GM12878 (cell line): Measurements from ENCODE around the gene LY6G6D. TPM values are rescaled to one million over a fixed set of nuclear protein-coding genes. Genes with fewer than 3 reads are reported as not detected.
A peak's percentile ranks its signal among the peaks of the same experiment; 100 is the strongest.

Source experiments
- ATAC-seq: fragments of 200-7000 bp; cut with Tn5 transposase; 3 replicates; pipeline ENCODE4 v1.9.1; 2020; ENCODE audit warnings: mild to moderate bottlenecking, moderate library complexity
- BruUV-seq: library from RNA; stranded (reverse); fragments of 400-500 nt; replicated peaks from 2 replicates; lab custom pipeline; 2021; lab: Mats Ljungman, UMichigan
- CTCF ChIA-PET: fragments of 300-600 bp; sonication (Branson Sonifier 250); formaldehyde crosslinking; extraction: SDS; loops from one replicate; lab custom pipeline; 2021; ENCODE audit warnings: inconsistent platforms; lab: Yijun Ruan, JAX
- POLR2A ChIA-PET: fragments of 350-600 bp; formaldehyde crosslinking; extraction: SDS; loops from one replicate; lab custom pipeline; 2021; ENCODE audit warnings: inconsistent platforms; lab: Charles Lee
- RAD21 ChIA-PET: fragments of 300-600 bp; sonication (Branson Sonifier 250); formaldehyde crosslinking; loops from one replicate; lab custom pipeline; 2023; ENCODE audit warnings: antibody characterized with exemption; ENCODE audit not compliant: unreplicated experiment; lab: Charles Lee
- SMC1A ChIA-PET: fragments of 300-600 bp; sonication (Branson Sonifier 250); formaldehyde crosslinking; loops from one replicate; lab custom pipeline; 2023; ENCODE audit not compliant: unreplicated experiment, uncharacterized antibody; lab: Charles Lee
- DNase-seq: peaks from one replicate; pipeline ENCODE4 v3.0.0-alpha.2; 2011; ENCODE audit warnings: low read depth, low spot score
- FAIRE-seq: peaks from 3 replicates; lab custom pipeline; 2011; peaks lifted over from hg19 to GRCh38; lab: Jason Lieb, UNC
- H2AFZ ChIP-seq: 2 replicates; pipeline ENCODE4 v1.6.0; 2011; ENCODE audit warnings: low read depth, low read length, control low read depth; ENCODE audit not compliant: control insufficient read depth
- H3K27ac ChIP-seq: 2 replicates; pipeline ENCODE4 v1.5.1; 2011; ENCODE audit warnings: control low read depth; ENCODE audit not compliant: control insufficient read depth, insufficient read depth
- H3K27me3 ChIP-seq, 2 experiments: replicated peaks in 1 of 2; 2 replicates each; pipeline versions ENCODE4 v1.6.0 to v1.6.1; 2011; ENCODE audit warnings: low read length in 1 of 2; ENCODE audit not compliant: control insufficient read depth in 2 of 2, insufficient read depth in 2 of 2
- H3K36me3 ChIP-seq, 2 experiments: 2 replicates each; pipeline ENCODE4 v1.5.1; 2011; ENCODE audit warnings: low read length in 1 of 2; ENCODE audit not compliant: control insufficient read depth in 2 of 2, insufficient read depth in 2 of 2
- H3K4me1 ChIP-seq: 2 replicates; pipeline ENCODE4 v1.6.1; 2011; ENCODE audit warnings: mild to moderate bottlenecking, low read length, moderate library complexity, mixed read lengths; ENCODE audit not compliant: control insufficient read depth, insufficient read depth
- H3K4me2 ChIP-seq: 2 replicates; pipeline ENCODE4 v1.6.0; 2011; ENCODE audit warnings: control low read depth; ENCODE audit not compliant: control insufficient read depth, insufficient read depth
- H3K4me3 ChIP-seq: fragments of 200-600 bp; sonication (generic); 2 replicates; pipeline ENCODE4 v1.5.1; 2016
- H3K79me2 ChIP-seq: 2 replicates; pipeline ENCODE4 v1.6.0; 2011; ENCODE audit warnings: low read length; ENCODE audit not compliant: control insufficient read depth, insufficient read depth
- H3K9ac ChIP-seq: 2 replicates; pipeline ENCODE4 v1.8.0; 2011; ENCODE audit warnings: low read length, control low read depth, mixed read lengths; ENCODE audit not compliant: control insufficient read depth, insufficient read depth
- H3K9me3 ChIP-seq: replicated peaks from 3 replicates; pipeline ENCODE4 v1.5.1; 2011; ENCODE audit warnings: mild to moderate bottlenecking, low read length; ENCODE audit not compliant: control insufficient read depth, insufficient read depth
- H4K20me1 ChIP-seq: 2 replicates; pipeline ENCODE4 v1.6.0; 2011; ENCODE audit not compliant: control insufficient read depth, insufficient read depth
- BACH1 ChIP-seq: fragments of 450-650 bp; IDR thresholded peaks from 2 replicates; pipeline ENCODE4 v1.6.1; 2017; ENCODE audit warnings: mild to moderate bottlenecking, borderline replicate concordance
- CBX5 ChIP-seq: sonication (generic); IDR thresholded peaks from 2 replicates; pipeline ENCODE4 v1.6.1; 2016; ENCODE audit warnings: low read depth, moderate library complexity, mild to moderate bottlenecking, inconsistent platforms
- DPF2 ChIP-seq: fragments of 450-650 bp; IDR thresholded peaks from 2 replicates; pipeline ENCODE4 v1.6.1; 2017; ENCODE audit warnings: mild to moderate bottlenecking
- GATAD2B ChIP-seq: fragments of 450-650 bp; conservative IDR thresholded peaks from 2 replicates; pipeline ENCODE4 v1.6.1; 2017; ENCODE audit warnings: low read depth, mild to moderate bottlenecking, moderate library complexity
- IKZF1 ChIP-seq: fragments of 450-650 bp; conservative IDR thresholded peaks from 2 replicates; pipeline ENCODE4 v1.6.1; 2017; ENCODE audit warnings: antibody characterized with exemption, mild to moderate bottlenecking
- IKZF2 ChIP-seq, 2 experiments: fragments of 450-650 bp; IDR thresholded peaks; 2 replicates each; pipeline ENCODE4 v1.6.1; 2017; ENCODE audit warnings: mild to moderate bottlenecking in 2 of 2, moderate library complexity in 2 of 2
- MEF2B ChIP-seq: fragments of 450-650 bp; IDR thresholded peaks from 2 replicates; pipeline ENCODE4 v1.6.1; 2018; ENCODE audit warnings: mild to moderate bottlenecking, moderate library complexity; ENCODE audit not compliant: partially characterized antibody, poor library complexity, severe bottlenecking
- NFYB ChIP-seq: IDR thresholded peaks from 2 replicates; pipeline ENCODE4 v1.6.1; 2011; ENCODE audit warnings: low read depth, mild to moderate bottlenecking, low read length, improper control_type of control experiment, moderate library complexity; ENCODE audit not compliant: insufficient read depth
- ZNF24 ChIP-seq: fragments of 450-650 bp; IDR thresholded peaks from 2 replicates; pipeline ENCODE4 v1.6.1; 2017; ENCODE audit warnings: antibody characterized with exemption, mild to moderate bottlenecking
- WGBS: methylation state at CpG from one replicate; pipeline ENCODE4 v1.1.6; 2016; ENCODE audit warnings: low lambda C conversion rate; ENCODE audit not compliant: insufficient replicate concordance, insufficient coverage; ENCODE audit errors: missing lambda C conversion rate; 5-methylcytosine and 5-hydroxymethylcytosine counted together
- in situ Hi-C: fragments of 300-500 bp; cut with MboI; formaldehyde crosslinking; loops from 9 replicates; pipeline ENCODE4 v1.14.3; 2018; ENCODE audit warnings: mixed read lengths
- intact Hi-C: fragments of 100-400 bp; cut with micrococcal nuclease; formaldehyde crosslinking; loops from one replicate; pipeline ENCODE4 v1.14.2; 2022; ENCODE audit not compliant: unreplicated experiment
- polyA plus RNA-seq, 11 experiments: library from polyadenylated mRNA; depleted of rRNA in 4 of 11; unstranded in 6 of 11; stranded (reverse) in 5 of 11; fragments of >200 nt; fragmentation: Nextera tagmentation in 4 of 11; fragmentation: Illumina TruSeq in 1 of 11; extraction: Ambion mirVana in 4 of 11; extraction: Trizol in 1 of 11; gene quantifications; 1 replicate in 1 of 11; 2 replicates in 10 of 11; pipeline versions ENCODE4 v1.2.1 to v1.2.3, GENCODE V29; 2011 to 2016; ENCODE audit warnings: inconsistent platforms in 2 of 11, missing spikeins in 2 of 11, low read depth in 1 of 11
- total RNA-seq, 4 experiments: library from RNA; depleted of rRNA in 3 of 4; stranded (reverse); fragments of >200 nt in 3 of 4; fragmentation: Illumina TruSeq in 1 of 4; extraction: Trizol in 1 of 4; gene quantifications; 2 replicates each; pipeline versions ENCODE4 v1.2.1 to v1.2.3, GENCODE V29; 2013 to 2021
- TF ChIP-seq, protein P1 (sequence below), 3 experiments: IDR thresholded peaks in 2 of 3; conservative IDR thresholded peaks in 1 of 3; 2 replicates each; pipeline ENCODE4 v1.5.1; 2011; ENCODE audit warnings: low read depth in 3 of 3, low read length in 3 of 3, mild to moderate bottlenecking in 3 of 3, control low read depth in 2 of 3, moderate library complexity in 2 of 3, inconsistent platforms in 1 of 3, mixed read lengths in 1 of 3; ENCODE audit not compliant: control insufficient read depth in 2 of 3, insufficient read depth in 1 of 3; ENCODE audit errors: extremely low read depth in 1 of 3
- TF ChIP-seq, protein P2 (sequence below): IDR thresholded peaks from 2 replicates; pipeline ENCODE4 v1.6.1; 2012; ENCODE audit warnings: low read depth, low read length, improper control_type of control experiment
- TF ChIP-seq, protein P3 (sequence below): fragments of 450-650 bp; IDR thresholded peaks from 2 replicates; pipeline ENCODE4 v1.6.1; 2017; ENCODE audit warnings: mild to moderate bottlenecking, moderate library complexity
- TF ChIP-seq, protein P4 (sequence below): fragments of 450-650 bp; conservative IDR thresholded peaks from 2 replicates; pipeline ENCODE4 v1.6.1; 2017; ENCODE audit warnings: mild to moderate bottlenecking, moderate library complexity

The LY6G6D gene
- total and polyA plus RNA-seq, 10 of the 15 experiments (the other 5 are each of a cell fraction or from before 2014, with no cell fraction given) = not detected

DNA sequence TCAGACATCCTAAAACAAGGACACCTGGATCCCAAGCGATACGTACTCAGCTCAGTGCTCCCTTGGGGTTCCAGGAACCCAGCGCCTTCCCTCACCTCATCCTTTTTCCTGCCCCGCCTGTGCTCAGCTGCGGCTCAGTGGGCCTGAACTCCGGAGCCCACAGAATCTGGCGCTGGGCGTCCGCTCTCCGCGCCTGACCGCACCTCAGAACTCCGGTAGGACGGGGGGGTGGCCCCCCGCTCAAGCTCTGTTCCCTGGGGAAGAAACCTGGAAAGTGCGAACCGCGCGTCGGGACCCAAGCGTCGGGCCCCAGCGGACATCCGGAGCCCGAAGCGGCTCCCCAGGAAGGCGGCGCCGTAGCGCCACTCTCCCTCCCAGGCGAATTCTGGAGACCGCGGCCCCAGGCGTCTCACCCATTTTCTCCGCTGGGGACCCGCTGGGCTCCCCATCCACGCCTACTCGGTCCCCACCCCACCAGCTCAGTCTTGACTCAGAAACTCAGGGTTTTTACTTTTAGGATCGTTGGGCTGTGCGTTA, 33.9 kb upstream of the LY6G6D start:
- ChIA-PET RAD21 (interaction anchor here (0.9 to 2.5 kb wide), 8 partner anchors 32 to 242 kb away, joined by 3 to 30 read pairs (median 4); partner anchors contain the start of genes ATP6V1G2, DDAH2 and NEU1), POLR2A (interaction anchor here (0.6 to 0.7 kb wide), 4 partner anchors 57 to 146 kb away, joined by 3 to 7 read pairs (median 4); partner anchors contain the start of gene HSPA1B), SMC1A (interaction anchor here (0.7 to 2.5 kb wide), 8 partner anchors 50 to 242 kb away, joined by 3 to 12 read pairs (median 4); partner anchors contain the start of gene MSH5), CTCF (interaction anchor here (0.6 to 2.7 kb wide), 25 partner anchors 9 to 242 kb away, joined by 3 to 16 read pairs (median 3); partner anchors contain the start of genes HSPA1A, HSPA1L and LY6G5B)
- ATAC-seq = peak; percentile 81
- Histone ChIP-seq H3K4me2 (peak overlapping the region; percentile 87), H3K27me3 (no peaks in the 10 kb centered on the region), H3K4me1 (peaks cover 6% of the 10 kb centered on the region), H3K9ac (peak overlapping the region; percentile 41; the same call in 1 of the 2 replicates), H3K79me2 (no peaks in the 10 kb centered on the region), H2AFZ (peak overlapping the region; percentile 64), H4K20me1 (no peaks in the 10 kb centered on the region), H3K9me3 (no peaks in the 10 kb centered on the region), H3K27ac (peak overlapping the region; percentile 15; the same call in 1 of the 2 replicates), H3K36me3 (no peaks in the 10 kb centered on the region), H3K4me3 (peak overlapping the region; percentile 71)
- intact Hi-C loops = loop anchor here (5.0 kb wide), 1 partner anchor 51 kb away; no protein-coding TSS in a partner anchor
- DNase-seq = no peak
- 2% methylated on average over 40 of the region's 40 CpGs for whole genome bisulfite sequencing
- in situ Hi-C loops = no loop called here
- TSS peak; percentile 48 for BruUV-seq
- no peak for FAIRE-seq
- TF ChIP-seq, protein P1, sequence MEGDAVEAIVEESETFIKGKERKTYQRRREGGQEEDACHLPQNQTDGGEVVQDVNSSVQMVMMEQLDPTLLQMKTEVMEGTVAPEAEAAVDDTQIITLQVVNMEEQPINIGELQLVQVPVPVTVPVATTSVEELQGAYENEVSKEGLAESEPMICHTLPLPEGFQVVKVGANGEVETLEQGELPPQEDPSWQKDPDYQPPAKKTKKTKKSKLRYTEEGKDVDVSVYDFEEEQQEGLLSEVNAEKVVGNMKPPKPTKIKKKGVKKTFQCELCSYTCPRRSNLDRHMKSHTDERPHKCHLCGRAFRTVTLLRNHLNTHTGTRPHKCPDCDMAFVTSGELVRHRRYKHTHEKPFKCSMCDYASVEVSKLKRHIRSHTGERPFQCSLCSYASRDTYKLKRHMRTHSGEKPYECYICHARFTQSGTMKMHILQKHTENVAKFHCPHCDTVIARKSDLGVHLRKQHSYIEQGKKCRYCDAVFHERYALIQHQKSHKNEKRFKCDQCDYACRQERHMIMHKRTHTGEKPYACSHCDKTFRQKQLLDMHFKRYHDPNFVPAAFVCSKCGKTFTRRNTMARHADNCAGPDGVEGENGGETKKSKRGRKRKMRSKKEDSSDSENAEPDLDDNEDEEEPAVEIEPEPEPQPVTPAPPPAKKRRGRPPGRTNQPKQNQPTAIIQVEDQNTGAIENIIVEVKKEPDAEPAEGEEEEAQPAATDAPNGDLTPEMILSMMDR (IDR thresholded peaks at IDR 0.05 in 2 of 3, conservative IDR thresholded peaks at IDR 0.05 in 1 of 3; ENCODE audit: control insufficient read depth in 2 of 3, extremely low read depth in 1 of 3, insufficient read depth in 1 of 3, low read depth in 3 of 3, low read length in 3 of 3) = peak in 1 of 3 experiments; percentile 32; a peak in 3 of 6 replicates
- TF ChIP-seq CBX5 (no peak), IKZF2 (IDR thresholded peaks at IDR 0.05) (peak; percentile 49 to 62), NFYB (no peak), BACH1 (no peak), ZNF24 (0 out of 2 replicates have a peak, but pooled peaks have one; percentile 8), DPF2 (0 out of 2 replicates have a peak, but pooled peaks have one; percentile 36), MEF2B (peak; percentile 63), GATAD2B (0 out of 2 replicates have a peak, but pooled peaks have one; percentile 37), IKZF1 (peak; percentile 89)
- TF ChIP-seq, protein P2, sequence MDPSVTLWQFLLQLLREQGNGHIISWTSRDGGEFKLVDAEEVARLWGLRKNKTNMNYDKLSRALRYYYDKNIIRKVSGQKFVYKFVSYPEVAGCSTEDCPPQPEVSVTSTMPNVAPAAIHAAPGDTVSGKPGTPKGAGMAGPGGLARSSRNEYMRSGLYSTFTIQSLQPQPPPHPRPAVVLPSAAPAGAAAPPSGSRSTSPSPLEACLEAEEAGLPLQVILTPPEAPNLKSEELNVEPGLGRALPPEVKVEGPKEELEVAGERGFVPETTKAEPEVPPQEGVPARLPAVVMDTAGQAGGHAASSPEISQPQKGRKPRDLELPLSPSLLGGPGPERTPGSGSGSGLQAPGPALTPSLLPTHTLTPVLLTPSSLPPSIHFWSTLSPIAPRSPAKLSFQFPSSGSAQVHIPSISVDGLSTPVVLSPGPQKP = no peak
- TF ChIP-seq, protein P3, sequence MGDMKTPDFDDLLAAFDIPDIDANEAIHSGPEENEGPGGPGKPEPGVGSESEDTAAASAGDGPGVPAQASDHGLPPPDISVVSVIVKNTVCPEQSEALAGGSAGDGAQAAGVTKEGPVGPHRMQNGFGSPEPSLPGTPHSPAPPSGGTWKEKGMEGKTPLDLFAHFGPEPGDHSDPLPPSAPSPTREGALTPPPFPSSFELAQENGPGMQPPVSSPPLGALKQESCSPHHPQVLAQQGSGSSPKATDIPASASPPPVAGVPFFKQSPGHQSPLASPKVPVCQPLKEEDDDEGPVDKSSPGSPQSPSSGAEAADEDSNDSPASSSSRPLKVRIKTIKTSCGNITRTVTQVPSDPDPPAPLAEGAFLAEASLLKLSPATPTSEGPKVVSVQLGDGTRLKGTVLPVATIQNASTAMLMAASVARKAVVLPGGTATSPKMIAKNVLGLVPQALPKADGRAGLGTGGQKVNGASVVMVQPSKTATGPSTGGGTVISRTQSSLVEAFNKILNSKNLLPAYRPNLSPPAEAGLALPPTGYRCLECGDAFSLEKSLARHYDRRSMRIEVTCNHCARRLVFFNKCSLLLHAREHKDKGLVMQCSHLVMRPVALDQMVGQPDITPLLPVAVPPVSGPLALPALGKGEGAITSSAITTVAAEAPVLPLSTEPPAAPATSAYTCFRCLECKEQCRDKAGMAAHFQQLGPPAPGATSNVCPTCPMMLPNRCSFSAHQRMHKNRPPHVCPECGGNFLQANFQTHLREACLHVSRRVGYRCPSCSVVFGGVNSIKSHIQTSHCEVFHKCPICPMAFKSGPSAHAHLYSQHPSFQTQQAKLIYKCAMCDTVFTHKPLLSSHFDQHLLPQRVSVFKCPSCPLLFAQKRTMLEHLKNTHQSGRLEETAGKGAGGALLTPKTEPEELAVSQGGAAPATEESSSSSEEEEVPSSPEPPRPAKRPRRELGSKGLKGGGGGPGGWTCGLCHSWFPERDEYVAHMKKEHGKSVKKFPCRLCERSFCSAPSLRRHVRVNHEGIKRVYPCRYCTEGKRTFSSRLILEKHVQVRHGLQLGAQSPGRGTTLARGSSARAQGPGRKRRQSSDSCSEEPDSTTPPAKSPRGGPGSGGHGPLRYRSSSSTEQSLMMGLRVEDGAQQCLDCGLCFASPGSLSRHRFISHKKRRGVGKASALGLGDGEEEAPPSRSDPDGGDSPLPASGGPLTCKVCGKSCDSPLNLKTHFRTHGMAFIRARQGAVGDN = 0 out of 2 replicates have a peak, but pooled peaks have one; percentile 49
- TF ChIP-seq, protein P4, sequence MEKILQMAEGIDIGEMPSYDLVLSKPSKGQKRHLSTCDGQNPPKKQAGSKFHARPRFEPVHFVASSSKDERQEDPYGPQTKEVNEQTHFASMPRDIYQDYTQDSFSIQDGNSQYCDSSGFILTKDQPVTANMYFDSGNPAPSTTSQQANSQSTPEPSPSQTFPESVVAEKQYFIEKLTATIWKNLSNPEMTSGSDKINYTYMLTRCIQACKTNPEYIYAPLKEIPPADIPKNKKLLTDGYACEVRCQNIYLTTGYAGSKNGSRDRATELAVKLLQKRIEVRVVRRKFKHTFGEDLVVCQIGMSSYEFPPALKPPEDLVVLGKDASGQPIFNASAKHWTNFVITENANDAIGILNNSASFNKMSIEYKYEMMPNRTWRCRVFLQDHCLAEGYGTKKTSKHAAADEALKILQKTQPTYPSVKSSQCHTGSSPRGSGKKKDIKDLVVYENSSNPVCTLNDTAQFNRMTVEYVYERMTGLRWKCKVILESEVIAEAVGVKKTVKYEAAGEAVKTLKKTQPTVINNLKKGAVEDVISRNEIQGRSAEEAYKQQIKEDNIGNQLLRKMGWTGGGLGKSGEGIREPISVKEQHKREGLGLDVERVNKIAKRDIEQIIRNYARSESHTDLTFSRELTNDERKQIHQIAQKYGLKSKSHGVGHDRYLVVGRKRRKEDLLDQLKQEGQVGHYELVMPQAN = 0 out of 2 replicates have a peak, but pooled peaks have one; percentile 42
